IMR-90 (cell line): ENCODE measurements around the gene RAD51D. TPM values are rescaled to one million over a fixed set of nuclear protein-coding genes. Genes with fewer than 3 reads are reported as not detected.

Experiments used
- ATAC-seq: fragments of 200-7000 bp; cut with Tn5 transposase; 2 replicates; pipeline ENCODE4 v1.9.1; 2020; ENCODE audit warnings: low read depth, mild to moderate bottlenecking, moderate library complexity
- BruUV-seq: library from RNA; stranded (reverse); fragments of 400-500 nt; replicated peaks from 2 replicates; lab custom pipeline; 2021; lab: Mats Ljungman, UMichigan
- CTCF ChIA-PET: fragments of 300-600 bp; formaldehyde crosslinking; extraction: SDS; loops from one replicate; lab custom pipeline; 2021; ENCODE audit warnings: antibody characterized with exemption; lab: Yijun Ruan, JAX
- POLR2A ChIA-PET: fragments of 300-600 bp; sonication (Branson Sonifier 250); formaldehyde crosslinking; loops from one replicate; lab custom pipeline; 2022; ENCODE audit warnings: antibody characterized with exemption; ENCODE audit not compliant: unreplicated experiment; lab: Charles Lee
- DNase-seq: peaks from one replicate; pipeline ENCODE4 v3.0.0; 2013
- H2AFZ ChIP-seq: replicated peaks from 2 replicates; pipeline ENCODE3; 2013; ENCODE audit warnings: low read length, mild to moderate bottlenecking; ENCODE audit not compliant: poor library complexity
- H2AK5ac ChIP-seq: 2 replicates; pipeline ENCODE4 v1.6.1; 2013; ENCODE audit warnings: low read depth, low read length, inconsistent platforms
- H2AK9ac ChIP-seq: replicated peaks from 2 replicates; pipeline ENCODE3; 2013; ENCODE audit warnings: mild to moderate bottlenecking, low read depth, low read length, moderate library complexity; ENCODE audit not compliant: poor library complexity
- H2BK120ac ChIP-seq: 2 replicates; pipeline ENCODE4 v1.6.1; 2013; ENCODE audit warnings: low read depth, low read length, inconsistent platforms
- H2BK15ac ChIP-seq: 3 replicates; pipeline ENCODE4 v1.6.1; 2013; ENCODE audit warnings: low read depth, low read length, inconsistent platforms
- H2BK20ac ChIP-seq: 2 replicates; pipeline ENCODE4 v1.6.1; 2013; ENCODE audit warnings: low read depth, mild to moderate bottlenecking, inconsistent platforms, low read length, moderate library complexity
- H2BK5ac ChIP-seq: 2 replicates; pipeline ENCODE4 v1.6.1; 2013; ENCODE audit warnings: mild to moderate bottlenecking, low read depth, low read length, inconsistent platforms; ENCODE audit not compliant: poor library complexity, severe bottlenecking
- H3K14ac ChIP-seq: replicated peaks from 2 replicates; pipeline ENCODE4 v1.6.1; 2013; ENCODE audit warnings: low read depth, low read length, inconsistent platforms
- H3K18ac ChIP-seq: 2 replicates; pipeline ENCODE4 v1.6.1; 2013; ENCODE audit warnings: low read depth, low read length, control low read depth
- H3K23ac ChIP-seq: 2 replicates; pipeline ENCODE4 v1.6.1; 2013; ENCODE audit warnings: low read depth, low read length, inconsistent platforms
- H3K27ac ChIP-seq: 2 replicates; pipeline ENCODE4 v1.5.1; 2013; ENCODE audit warnings: mild to moderate bottlenecking, control low read depth, low read length; ENCODE audit not compliant: insufficient read depth
- H3K27me3 ChIP-seq: 2 replicates; pipeline ENCODE4 v1.6.1; 2013; ENCODE audit warnings: low read length; ENCODE audit not compliant: control insufficient read depth, insufficient read depth
- H3K36me3 ChIP-seq: 2 replicates; pipeline ENCODE4 v1.6.1; 2013; ENCODE audit warnings: low read length, mixed read lengths; ENCODE audit not compliant: control insufficient read depth, insufficient read depth
- H3K4ac ChIP-seq: 2 replicates; pipeline ENCODE4 v1.6.1; 2013; ENCODE audit warnings: low read depth, low read length, inconsistent platforms
- H3K4me1 ChIP-seq: 2 replicates; pipeline ENCODE4 v1.6.1; 2013; ENCODE audit warnings: low read length, mixed read lengths; ENCODE audit not compliant: control insufficient read depth, insufficient read depth
- H3K4me2 ChIP-seq: 2 replicates; pipeline ENCODE4 v1.6.1; 2013; ENCODE audit warnings: low read depth, mild to moderate bottlenecking, control low read depth, low read length, moderate library complexity
- H3K4me3 ChIP-seq: 2 replicates; pipeline ENCODE4 v1.5.1; 2013; ENCODE audit warnings: low read depth, mild to moderate bottlenecking, control low read depth, low read length, moderate library complexity; ENCODE audit not compliant: insufficient read depth
- H3K56ac ChIP-seq: 2 replicates; pipeline ENCODE4 v1.6.1; 2013; ENCODE audit warnings: low read length, inconsistent platforms; ENCODE audit not compliant: insufficient read depth; ENCODE audit errors: extremely low read depth
- H3K79me1 ChIP-seq, 2 experiments: 2 replicates each; pipeline ENCODE4 v1.6.1; 2013; ENCODE audit warnings: low read length in 2 of 2, inconsistent platforms in 1 of 2, low read depth in 1 of 2
- H3K9ac ChIP-seq: 2 replicates; pipeline ENCODE4 v1.6.1; 2013; ENCODE audit warnings: low read depth, low read length, control low read depth
- H3K9me1 ChIP-seq: 2 replicates; pipeline ENCODE4 v1.6.1; 2013; ENCODE audit warnings: low read length, inconsistent platforms; ENCODE audit not compliant: insufficient read depth
- H3K9me3 ChIP-seq: 2 replicates; pipeline ENCODE4 v1.6.1; 2013; ENCODE audit warnings: low read length; ENCODE audit not compliant: control insufficient read depth, insufficient read depth
- H4K20me1 ChIP-seq: 2 replicates; pipeline ENCODE4 v1.6.1; 2013; ENCODE audit warnings: low read length, inconsistent platforms; ENCODE audit not compliant: insufficient read depth
- H4K5ac ChIP-seq: 2 replicates; pipeline ENCODE4 v1.6.1; 2013; ENCODE audit warnings: mild to moderate bottlenecking, low read depth, low read length, control low read depth
- H4K8ac ChIP-seq, 2 experiments: 2 replicates each; pipeline ENCODE4 v1.6.1; 2013; ENCODE audit warnings: low read depth in 2 of 2, low read length in 2 of 2, control low read depth in 1 of 2, inconsistent platforms in 1 of 2
- H4K91ac ChIP-seq: 2 replicates; pipeline ENCODE4 v1.6.1; 2013; ENCODE audit warnings: low read depth, low read length, inconsistent platforms; ENCODE audit not compliant: insufficient read depth
- BHLHE40 ChIP-seq: fragments of 150-350 bp; IDR thresholded peaks from 2 replicates; pipeline ENCODE4 v1.6.1; 2016; ENCODE audit warnings: mild to moderate bottlenecking, low read depth, low read length
- CEBPB ChIP-seq: IDR thresholded peaks from 2 replicates; pipeline ENCODE4 v1.6.1; 2012; ENCODE audit warnings: low read depth, low read length, improper control_type of control experiment
- CTCF ChIP-seq: conservative IDR thresholded peaks from 2 replicates; pipeline ENCODE4 v1.5.1; 2012; ENCODE audit warnings: mild to moderate bottlenecking, low read depth, low read length, improper control_type of control experiment
- MAZ ChIP-seq: IDR thresholded peaks from 2 replicates; pipeline ENCODE4 v1.6.1; 2012; ENCODE audit warnings: low read depth, mild to moderate bottlenecking, low read length, improper control_type of control experiment, moderate library complexity, borderline replicate concordance
- MXI1 ChIP-seq: IDR thresholded peaks from 2 replicates; pipeline ENCODE4 v1.6.1; 2012; ENCODE audit warnings: low read depth, mild to moderate bottlenecking, low read length, moderate library complexity, borderline replicate concordance
- POLR2A ChIP-seq: IDR thresholded peaks from 2 replicates; pipeline ENCODE4 v1.6.1; 2012; ENCODE audit warnings: mild to moderate bottlenecking, low read depth, low read length
- RAD21 ChIP-seq: IDR thresholded peaks from 2 replicates; pipeline ENCODE4 v1.6.1; 2012; ENCODE audit warnings: low read length, improper control_type of control experiment
- RCOR1 ChIP-seq: IDR thresholded peaks from 2 replicates; pipeline ENCODE4 v1.6.1; 2012; ENCODE audit warnings: mild to moderate bottlenecking, low read length, improper control_type of control experiment; ENCODE audit not compliant: insufficient replicate concordance
- SMC3 ChIP-seq: fragments of 150-350 bp; IDR thresholded peaks from 2 replicates; pipeline ENCODE4 v1.6.1; 2016; ENCODE audit warnings: low read depth, mild to moderate bottlenecking, antibody characterized with exemption, low read length, moderate library complexity
- USF2 ChIP-seq: fragments of 150-350 bp; IDR thresholded peaks from 2 replicates; pipeline ENCODE4 v1.6.1; 2017; ENCODE audit warnings: mild to moderate bottlenecking, antibody characterized with exemption, low read length, low read depth
- WGBS, 2 experiments: methylation state at CpG; one replicate each; pipeline versions ENCODE4 v1.1.5 to v1.1.7; 2013; ENCODE audit warnings: missing lambda C conversion rate in 2 of 2; ENCODE audit not compliant: insufficient read length in 1 of 2; ENCODE audit errors: extremely low coverage in 2 of 2; 5-methylcytosine and 5-hydroxymethylcytosine counted together
- dilution Hi-C: fragments of 300-500 bp; cut with HindIII; formaldehyde crosslinking; loops from one replicate; pipeline ENCODE4 v1.14.3; 2018; ENCODE audit warnings: low sequenced_read_pairs; ENCODE audit not compliant: unreplicated experiment
- in situ Hi-C: fragments of 300-500 bp; cut with MboI; formaldehyde crosslinking; loops from 3 replicates; pipeline ENCODE4 v1.14.3; 2019; ENCODE audit warnings: low sequenced_read_pairs, inconsistent platforms, mixed read lengths
- intact Hi-C: fragments of 100-400 bp; cut with micrococcal nuclease; formaldehyde crosslinking; loops from 2 replicates; pipeline ENCODE4 v1.10.0; 2022
- polyA plus RNA-seq, 3 experiments: library from polyadenylated mRNA; depleted of rRNA; stranded (reverse); fragments of >200 nt; gene quantifications; 2 replicates each; pipeline ENCODE4 v1.2.3, GENCODE V29; 2012; ENCODE audit warnings: low replicate concordance in 1 of 3
- total RNA-seq: library from RNA; depleted of rRNA; stranded (reverse); fragments of >200 nt; gene quantifications from 2 replicates; pipeline ENCODE4 v1.2.3, GENCODE V29; 2012

RAD51D gene
- total and polyA plus RNA-seq, 2 of the 4 experiments (the other 2 are of a cell fraction): 10.8 to 12.7 TPM

GRCh38 chr17:35141681-35142466, 22.2 kb upstream of the RAD51D start, which contains the start of gene NLE1:
TSS of gene NLE1 (minus strand) at chr17:35142303. CDS start at chr17:35142275, 28 bp downstream.
- Histone ChIP-seq H3K27me3 (peaks cover 7% of the 10 kb centered on the region), H3K18ac (no peak within 1 kb of the TSS), H3K79me1 (peaks cover 14 to 20% of the 10 kb centered on the region in 2 experiments), H2AFZ (peak within 1 kb of the TSS; percentile 94), H3K4ac (peak within 1 kb of the TSS; percentile 18), H2AK9ac (peak within 1 kb of the TSS; percentile 87), H4K20me1 (no peaks in the 10 kb centered on the region), H3K4me3 (peak within 1 kb of the TSS; percentile 89), H3K23ac (peak within 1 kb of the TSS; percentile 53; the same call in 1 of the 2 replicates), H3K9me3 (no peaks in the 10 kb centered on the region), H3K27ac (peak within 1 kb of the TSS; percentile 43), H4K8ac (peak within 1 kb of the TSS; percentile 83 to 91; a peak in 3 of 4 replicates), H3K56ac (peak within 1 kb of the TSS; percentile 24), H2BK15ac (no peak within 1 kb of the TSS), H2BK5ac (peak within 1 kb of the TSS; percentile 6), H3K36me3 (peaks cover 25% of the 10 kb centered on the region), H2AK5ac (peak within 1 kb of the TSS; percentile 91), H3K14ac (peak within 1 kb of the TSS; percentile 48), H3K4me1 (no peaks in the 10 kb centered on the region; the same call in 1 of the 2 replicates), H2BK20ac (no peak within 1 kb of the TSS), H4K5ac (peak within 1 kb of the TSS; percentile 14), H3K4me2 (peak within 1 kb of the TSS; percentile 93), H3K9me1 (peaks cover 3% of the 10 kb centered on the region; the same call in 1 of the 2 replicates), H4K91ac (peak within 1 kb of the TSS; percentile 80), H3K9ac (peak within 1 kb of the TSS; percentile 89), H2BK120ac (no peak within 1 kb of the TSS)
- BruUV-seq: no TSS peak
- POLR2A ChIA-PET: no interaction called here
- DNase-seq (peak; percentile 74), ATAC-seq (peak; percentile 99)
- intact Hi-C loops: no loop called here
- CTCF ChIA-PET: interaction anchor here (0.6 to 1.2 kb wide), 3 partner anchors 12 to 262 kb away, joined by 3 to 4 read pairs (median 3); no protein-coding TSS in a partner anchor
- dilution Hi-C loops: no loop called here
- WGBS, 2 experiments: 1% methylated on average over 30 of the region's 65 CpGs; no CpG with 5 or more reads in 1 of the 2 experiments
- TF ChIP-seq POLR2A: peak; percentile 40; the same call in 1 of the 2 replicates
- peak; percentile 46 for TF ChIP-seq RAD21
- peak; percentile 35; the same call in 1 of the 2 replicates for TF ChIP-seq BHLHE40
- no peak for TF ChIP-seq RCOR1
- no peak for TF ChIP-seq CEBPB
- peak; percentile 70 for TF ChIP-seq USF2
- peak; percentile 90 for TF ChIP-seq CTCF
- TF ChIP-seq MXI1: peak; percentile 100
- TF ChIP-seq SMC3: peak; percentile 38
- TF ChIP-seq MAZ: peak; percentile 73; the same call in 1 of the 2 replicates
- in situ Hi-C loops: no loop called here
